OCI-LY7 (cell line): ENCODE data around the gene INPP4A. TPM values are rescaled to one million over a fixed set of nuclear protein-coding genes. Genes with fewer than 3 reads are reported as not detected.

Source experiments
- BruUV-seq: library from RNA; stranded (reverse); fragments of 400-500 nt; replicated peaks from 2 replicates; lab custom pipeline; 2021; lab: Mats Ljungman, UMichigan
- CTCF ChIA-PET: fragments of 300-600 bp; sonication (Branson Sonifier 250); formaldehyde crosslinking; loops from one replicate; lab custom pipeline; 2022; ENCODE audit warnings: antibody characterized with exemption; ENCODE audit not compliant: unreplicated experiment; lab: Charles Lee
- POLR2A ChIA-PET: fragments of 300-600 bp; sonication (Branson Sonifier 250); formaldehyde crosslinking; loops from one replicate; lab custom pipeline; 2022; ENCODE audit warnings: antibody characterized with exemption; lab: Charles Lee
- DNase-seq: peaks from one replicate; pipeline ENCODE4 v3.0.0-alpha.2; 2015; ENCODE audit warnings: low spot score
- H2AFZ ChIP-seq: fragments of 200-600 bp; sonication (generic), shearing (Covaris generic); 2 replicates; pipeline ENCODE4 v1.6.1; 2014; ENCODE audit warnings: mild to moderate bottlenecking, antibody characterized with exemption, low read length, moderate library complexity
- H3K27ac ChIP-seq: fragments of 200-600 bp; sonication (generic); 2 replicates; pipeline ENCODE4 v1.5.1; 2014; ENCODE audit warnings: mixed run types, low read depth, mild to moderate bottlenecking, moderate library complexity, low read length, inconsistent platforms; ENCODE audit not compliant: poor library complexity, severe bottlenecking
- H3K36me3 ChIP-seq: fragments of 200-600 bp; sonication (generic); 2 replicates; pipeline ENCODE4 v1.6.1; 2014; ENCODE audit warnings: mild to moderate bottlenecking, antibody characterized with exemption, low read length, moderate library complexity, mixed read lengths; ENCODE audit not compliant: insufficient read depth
- H3K4me1 ChIP-seq: fragments of 200-600 bp; sonication (generic); 2 replicates; pipeline ENCODE4 v1.5.1; 2014; ENCODE audit warnings: mild to moderate bottlenecking, low read length; ENCODE audit not compliant: insufficient read depth, poor library complexity, severe bottlenecking
- H3K4me2 ChIP-seq: fragments of 200-600 bp; sonication (generic); 2 replicates; pipeline ENCODE4 v1.6.1; 2014; ENCODE audit warnings: mild to moderate bottlenecking, low read length
- H3K4me3 ChIP-seq: fragments of 200-600 bp; sonication (generic); 2 replicates; pipeline ENCODE4 v1.5.1; 2014; ENCODE audit warnings: mild to moderate bottlenecking, low read depth, low read length; ENCODE audit not compliant: poor library complexity, severe bottlenecking
- H3K79me2 ChIP-seq: fragments of 200-600 bp; sonication (generic); 2 replicates; pipeline ENCODE4 v1.6.1; 2016; ENCODE audit warnings: low read depth, mild to moderate bottlenecking, low read length, moderate library complexity, mixed read lengths; ENCODE audit not compliant: insufficient read depth
- H3K9me2 ChIP-seq: fragments of 200-600 bp; sonication (generic); 2 replicates; pipeline ENCODE4 v1.6.1; 2016; ENCODE audit warnings: mild to moderate bottlenecking, low read length, mixed read lengths; ENCODE audit not compliant: insufficient read depth
- H3K9me3 ChIP-seq: fragments of 200-600 bp; sonication (generic); 2 replicates; pipeline ENCODE4 v1.6.1; 2014; ENCODE audit warnings: mild to moderate bottlenecking, mixed run types, low read length, mixed read lengths
- H4K20me1 ChIP-seq: fragments of 200-600 bp; sonication (generic); 2 replicates; pipeline ENCODE4 v1.6.1; 2014; ENCODE audit warnings: mild to moderate bottlenecking, antibody characterized with exemption, low read length, moderate library complexity, mixed read lengths; ENCODE audit not compliant: insufficient read depth
- CTCF ChIP-seq: fragments of 200-600 bp; sonication (generic); conservative IDR thresholded peaks from 2 replicates; pipeline ENCODE4 v1.5.1; 2014; ENCODE audit warnings: mild to moderate bottlenecking, antibody characterized with exemption, low read length, moderate library complexity, mixed read lengths
- EZH2phosphoT487 ChIP-seq: fragments of 200-600 bp; sonication (generic); IDR thresholded peaks from 2 replicates; pipeline ENCODE4 v1.6.1; 2018; ENCODE audit warnings: low read depth, borderline replicate concordance, mild to moderate bottlenecking, mixed run types, antibody characterized with exemption, low read length, moderate library complexity, mixed read lengths
- intact Hi-C: fragments of 100-400 bp; cut with micrococcal nuclease; formaldehyde crosslinking; loops from one replicate; pipeline ENCODE4 v1.10.0; 2022; ENCODE audit not compliant: unreplicated experiment
- total RNA-seq, 2 experiments: library from RNA; depleted of rRNA in 1 of 2; stranded (reverse); fragments of >200 nt in 1 of 2; shearing (Covaris generic) in 1 of 2; gene quantifications; 2 replicates each; pipeline ENCODE4 v1.2.3, GENCODE V29; 2014 to 2022

The INPP4A gene
- total RNA-seq, 2 experiments from 2014 or later: 28.5 to 28.6 TPM

GRCh38 chr2:98496750-98497493 lies 52.3 kb downstream of the INPP4A start:
- no peaks in the 10 kb centered on the region for H3K79me2 ChIP-seq
- no peak for DNase-seq
- no peak overlapping the region for H3K4me2 ChIP-seq
- ChIA-PET POLR2A (interaction anchor here (1.2 kb wide), 1 partner anchor 10 kb away, joined by 3 read pairs; no protein-coding TSS in a partner anchor), CTCF (no interaction called here)
- no peak overlapping the region for H3K4me3 ChIP-seq
- no peak overlapping the region for H2AFZ ChIP-seq
- no peak for TF ChIP-seq CTCF
- no peak for TF ChIP-seq EZH2phosphoT487
- peaks cover 19% of the 10 kb centered on the region; the same call in 1 of the 2 replicates for H3K9me3 ChIP-seq
- H3K27ac ChIP-seq: no peak overlapping the region
- H4K20me1 ChIP-seq: no peaks in the 10 kb centered on the region
- H3K9me2 ChIP-seq: no peaks in the 10 kb centered on the region
- H3K4me1 ChIP-seq: peaks cover 6% of the 10 kb centered on the region
- BruUV-seq: no TSS peak
- peaks cover 6% of the 10 kb centered on the region for H3K36me3 ChIP-seq
- intact Hi-C loops: no loop called here

- no peaks in the 10 kb centered on the region for H3K4me1 ChIP-seq
- no peak overlapping the region for H3K27ac ChIP-seq
- no peak overlapping the region for H3K4me3 ChIP-seq
- TF ChIP-seq CTCF (no peak), EZH2phosphoT487 (no peak)
- ChIA-PET CTCF (no interaction called here), POLR2A (interaction anchor here (0.6 kb wide), 1 partner anchor 487 kb away, joined by 3 read pairs; no protein-coding TSS in a partner anchor)
- no peak overlapping the region for H3K4me2 ChIP-seq
- no peak overlapping the region for H2AFZ ChIP-seq
- intact Hi-C loops: no loop called here
- no peaks in the 10 kb centered on the region for H3K9me2 ChIP-seq
- H3K36me3 ChIP-seq: peaks cover 6% of the 10 kb centered on the region
- H4K20me1 ChIP-seq: no peaks in the 10 kb centered on the region
- BruUV-seq: no TSS peak
- peaks cover 19% of the 10 kb centered on the region; the same call in 1 of the 2 replicates for H3K9me3 ChIP-seq
- no peaks in the 10 kb centered on the region for H3K79me2 ChIP-seq
- no peak for DNase-seq
Observed at GRCh38 chr2:98498703-98499440, 54.2 kb downstream of the INPP4A start.
